K562 (cell line): ENCODE measurements around the gene CLDN5. TPM values are rescaled to one million over a fixed set of nuclear protein-coding genes. Genes with fewer than 3 reads are reported as not detected.

Experiments used
- ARID3A ChIP-seq: IDR thresholded peaks from 2 replicates; pipeline ENCODE4 v1.6.1; 2012; ENCODE audit warnings: low read depth, low read length, improper control_type of control experiment, borderline replicate concordance
- FOS ChIP-seq: IDR thresholded peaks from 3 replicates; pipeline ENCODE4 v1.6.1; 2011; ENCODE audit not compliant: insufficient read length; ENCODE audit errors: extremely low read depth
- HMGXB4 ChIP-seq: sonication (generic); formaldehyde crosslinking; IDR thresholded peaks from 2 replicates; pipeline ENCODE4 v1.8.1; 2023; ENCODE audit warnings: mild to moderate bottlenecking, missing genetic modification reagents
- IRF2 ChIP-seq: sonication (generic); formaldehyde crosslinking; IDR thresholded peaks from 2 replicates; pipeline ENCODE4 v1.8.1; 2022; ENCODE audit warnings: mild to moderate bottlenecking, missing genetic modification reagents
- KDM5B ChIP-seq: fragments of 200-600 bp; sonication (generic); IDR thresholded peaks from 2 replicates; pipeline ENCODE4 v1.6.1; 2012; ENCODE audit warnings: low read depth, mild to moderate bottlenecking, moderate library complexity, low read length, control low read depth, inconsistent platforms; ENCODE audit not compliant: insufficient replicate concordance
- TAL1 ChIP-seq: fragments of 450-650 bp; IDR thresholded peaks from 2 replicates; pipeline ENCODE4 v1.6.1; 2016; ENCODE audit warnings: mild to moderate bottlenecking
- ZBTB1 ChIP-seq: sonication (generic); formaldehyde crosslinking; IDR thresholded peaks from 2 replicates; pipeline ENCODE4 v1.8.1; 2023; ENCODE audit warnings: missing genetic modification reagents, low read depth, mild to moderate bottlenecking, borderline replicate concordance
- ZBTB40 ChIP-seq, 2 experiments: fragments of 450-650 bp in 1 of 2; sonication (generic) in 1 of 2; formaldehyde crosslinking in 1 of 2; IDR thresholded peaks; 2 replicates each; pipeline versions ENCODE4 v1.7.1 to v1.9.0; 2016 to 2022; ENCODE audit warnings: inconsistent platforms in 1 of 2, mild to moderate bottlenecking in 1 of 2, missing genetic modification reagents in 1 of 2
- ZNF41 ChIP-seq: fragments of 250-450 bp; sonication (Bioruptor Pico); conservative IDR thresholded peaks from 2 replicates; pipeline ENCODE4 v1.4.0; 2020; ENCODE audit warnings: mild to moderate bottlenecking
- ZNF592 ChIP-seq: fragments of 450-650 bp; IDR thresholded peaks from 2 replicates; pipeline ENCODE4 v1.6.1; 2017; ENCODE audit warnings: antibody characterized with exemption, mild to moderate bottlenecking
- polyA plus RNA-seq, 8 experiments: library from polyadenylated mRNA; depleted of rRNA in 4 of 8; stranded (reverse) in 5 of 8; unstranded in 3 of 8; fragments of >200 nt; fragmentation: Nextera tagmentation in 2 of 8; fragmentation: Illumina TruSeq in 1 of 8; extraction: Ambion mirVana in 2 of 8; extraction: Trizol in 1 of 8; gene quantifications; 2 replicates each; pipeline versions ENCODE4 v1.2.1 to v1.2.3, GENCODE V29; 2011 to 2014; ENCODE audit warnings: inconsistent platforms in 1 of 8, missing spikeins in 1 of 8
- total RNA-seq, 7 experiments: library from RNA; depleted of rRNA in 6 of 7; stranded (reverse); fragments of >200 nt in 6 of 7; fragmentation: Illumina TruSeq in 2 of 7; extraction: Trizol in 2 of 7; gene quantifications; 2 replicates each; pipeline versions ENCODE4 v1.2.1 to v1.2.3, GENCODE V29; 2011 to 2021; ENCODE audit warnings: low replicate concordance in 1 of 7

The CLDN5 gene
- total and polyA plus RNA-seq, 9 of the 15 experiments (the other 6 are each of a cell fraction or from before 2014, with no cell fraction given), result 0.20 TPM; not detected in 8

- TF ChIP-seq ZNF592, result no peak
- no peak for TF ChIP-seq TAL1
- no peak for TF ChIP-seq ZBTB1 (CRISPR knock-in tag)
- TF ChIP-seq ARID3A, result no peak
- TF ChIP-seq ZBTB40 (IDR thresholded peaks at IDR 0.05), result no peak
- 0 out of 2 replicates have a peak, but pooled peaks have one; percentile 35 for TF ChIP-seq ZBTB40 (CRISPR knock-in tag; IDR thresholded peaks at IDR 0.05)
- TF ChIP-seq FOS, result no peak
- TF ChIP-seq IRF2 (CRISPR knock-in tag), result peak; percentile 50; the same call in 1 of the 2 replicates
- peak; percentile 43 for TF ChIP-seq KDM5B
- TF ChIP-seq HMGXB4 (CRISPR knock-in tag), result no peak
- TF ChIP-seq ZNF41, result no peak
Measured at GRCh38 chr22:19530751-19531150, 6.5 kb upstream of the CLDN5 start (continued).
